ENCODE measurements around the gene HIVEP3. TPM values are rescaled to one million over a fixed set of nuclear protein-coding genes. Genes with fewer than 3 reads are reported as not detected.

Gene HIVEP3
- total RNA-seq, 1 experiment from 2014 or later, result not detected

DNA sequence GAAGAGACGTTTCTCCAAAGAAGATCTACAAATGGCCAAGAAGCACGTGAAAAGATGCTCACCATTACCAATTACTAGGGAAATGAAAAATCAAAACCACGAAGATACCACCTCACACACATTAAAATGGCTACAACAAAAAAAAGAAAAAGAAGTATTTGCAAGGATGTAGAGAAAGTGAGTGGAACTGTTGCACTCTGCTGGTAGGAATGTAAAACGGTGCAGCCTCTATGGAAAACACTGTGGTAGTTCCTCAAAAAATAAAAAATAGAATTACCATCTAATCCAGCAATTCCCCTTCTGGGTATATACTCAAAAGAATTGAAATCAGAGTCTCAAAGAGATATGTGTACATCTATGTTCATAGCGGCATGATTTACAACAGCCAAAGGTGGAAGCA is 318.8 kb downstream of the HIVEP3 start:
- in situ Hi-C loops (cut with HindIII; ENCODE audit: low sequenced_read_pairs), result loop anchor here (5.0 kb wide), 1 partner anchor 102 kb away; no protein-coding TSS in a partner anchor

GRCh38 chr1:41598325-41598724 is 320.4 kb downstream of the HIVEP3 start:
- DNase-seq (ENCODE audit: low spot score), result no peak
- in situ Hi-C loops (cut with HindIII; ENCODE audit: low sequenced_read_pairs), result loop anchor here (5.0 kb wide), 1 partner anchor 104 kb away; no protein-coding TSS in a partner anchor

More for the DNA sequence above, 318.8 kb downstream of the HIVEP3 start:
- DNase-seq (ENCODE audit: low spot score), result no peak

- DNase-seq (ENCODE audit: low spot score), result no peak
- in situ Hi-C loops (cut with HindIII; ENCODE audit: low sequenced_read_pairs), result no loop called here
Measured at GRCh38 chr1:41592451-41593125, 326.1 kb downstream of the HIVEP3 start.

DNA sequence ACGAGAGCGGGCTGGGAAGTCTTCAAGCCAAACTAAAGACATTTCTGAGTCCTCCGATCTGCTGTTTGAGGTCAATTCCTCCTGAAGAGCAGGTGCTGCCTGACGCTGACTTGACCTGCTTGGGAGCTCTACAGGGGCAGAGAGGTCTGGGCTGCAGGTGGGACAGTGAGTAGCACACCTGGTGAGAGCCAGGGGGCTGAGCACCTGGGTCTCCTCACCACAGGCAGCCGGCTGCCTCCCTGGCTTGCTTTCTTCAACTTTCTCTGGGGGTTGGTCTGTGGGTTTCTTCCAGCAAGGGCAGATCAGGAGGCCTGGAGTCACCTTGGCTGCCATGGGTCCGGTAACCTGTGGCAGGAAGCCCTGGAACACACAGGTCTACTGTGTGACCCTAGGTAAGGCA is 326.8 kb downstream of the HIVEP3 start:
- in situ Hi-C loops (cut with HindIII; ENCODE audit: low sequenced_read_pairs), result no loop called here
- no peak for DNase-seq (ENCODE audit: low spot score)

GRCh38 chr1:41590331-41590730 is 328.4 kb downstream of the HIVEP3 start:
- no peak for DNase-seq (ENCODE audit: low spot score)
- in situ Hi-C loops (cut with HindIII; ENCODE audit: low sequenced_read_pairs), result no loop called here

- in situ Hi-C loops (cut with HindIII; ENCODE audit: low sequenced_read_pairs), result no loop called here
- DNase-seq (ENCODE audit: low spot score), result no peak
Measured at GRCh38 chr1:41589395-41589794, 329.3 kb downstream of the HIVEP3 start.

- DNase-seq (ENCODE audit: low spot score), result no peak
- in situ Hi-C loops (cut with HindIII; ENCODE audit: low sequenced_read_pairs), result no loop called here
Measured at GRCh38 chr1:41588334-41588875, 330.3 kb downstream of the HIVEP3 start.

DNA sequence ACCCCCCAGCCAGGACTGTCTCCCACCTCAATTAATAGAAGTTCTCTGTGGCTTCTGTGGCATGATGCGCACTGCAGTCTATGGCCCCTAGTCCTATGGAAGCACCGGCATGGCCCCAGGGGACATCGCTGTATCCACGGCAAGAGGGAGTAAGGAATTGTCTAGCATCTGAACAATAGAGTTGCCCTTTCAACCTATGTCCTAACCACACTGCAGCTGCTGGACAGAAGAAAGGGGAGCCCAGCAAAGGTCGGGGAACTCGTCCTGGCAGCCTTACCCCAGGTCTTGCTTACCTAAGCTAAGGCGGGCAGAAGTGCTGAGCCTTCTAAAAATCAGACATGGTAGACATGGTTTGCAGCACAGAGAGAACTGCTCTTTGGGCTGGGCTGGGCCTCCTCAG is 330.9 kb downstream of the HIVEP3 start:
- no peak for DNase-seq (ENCODE audit: low spot score)
- in situ Hi-C loops (cut with HindIII; ENCODE audit: low sequenced_read_pairs), result no loop called here

DNA sequence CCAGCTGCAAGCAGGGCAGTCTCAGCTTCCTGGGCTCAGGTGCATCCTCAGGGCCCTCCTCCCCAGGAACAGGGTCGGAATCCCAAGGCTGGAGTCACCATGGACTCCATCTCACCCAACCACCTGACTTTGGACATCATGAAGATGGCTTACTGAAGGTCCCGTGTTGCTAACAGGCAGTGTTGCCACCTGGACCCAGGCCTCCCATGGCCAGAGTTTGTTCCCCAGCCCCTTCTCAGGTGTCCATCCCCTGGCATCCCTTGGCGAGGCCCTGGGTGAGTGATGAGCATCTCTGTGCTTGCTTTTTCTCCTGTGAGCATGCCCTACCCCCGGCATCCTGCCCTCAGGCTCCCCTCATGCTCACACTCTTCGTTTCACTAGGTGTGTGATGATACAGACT is 332.5 kb downstream of the HIVEP3 start:
- no peak for DNase-seq (ENCODE audit: low spot score)
- in situ Hi-C loops (cut with HindIII; ENCODE audit: low sequenced_read_pairs), result no loop called here

- in situ Hi-C loops (cut with HindIII; ENCODE audit: low sequenced_read_pairs), result no loop called here
- DNase-seq (ENCODE audit: low spot score), result no peak
Measured at GRCh38 chr1:41583658-41584547, 334.8 kb downstream of the HIVEP3 start.

DNA sequence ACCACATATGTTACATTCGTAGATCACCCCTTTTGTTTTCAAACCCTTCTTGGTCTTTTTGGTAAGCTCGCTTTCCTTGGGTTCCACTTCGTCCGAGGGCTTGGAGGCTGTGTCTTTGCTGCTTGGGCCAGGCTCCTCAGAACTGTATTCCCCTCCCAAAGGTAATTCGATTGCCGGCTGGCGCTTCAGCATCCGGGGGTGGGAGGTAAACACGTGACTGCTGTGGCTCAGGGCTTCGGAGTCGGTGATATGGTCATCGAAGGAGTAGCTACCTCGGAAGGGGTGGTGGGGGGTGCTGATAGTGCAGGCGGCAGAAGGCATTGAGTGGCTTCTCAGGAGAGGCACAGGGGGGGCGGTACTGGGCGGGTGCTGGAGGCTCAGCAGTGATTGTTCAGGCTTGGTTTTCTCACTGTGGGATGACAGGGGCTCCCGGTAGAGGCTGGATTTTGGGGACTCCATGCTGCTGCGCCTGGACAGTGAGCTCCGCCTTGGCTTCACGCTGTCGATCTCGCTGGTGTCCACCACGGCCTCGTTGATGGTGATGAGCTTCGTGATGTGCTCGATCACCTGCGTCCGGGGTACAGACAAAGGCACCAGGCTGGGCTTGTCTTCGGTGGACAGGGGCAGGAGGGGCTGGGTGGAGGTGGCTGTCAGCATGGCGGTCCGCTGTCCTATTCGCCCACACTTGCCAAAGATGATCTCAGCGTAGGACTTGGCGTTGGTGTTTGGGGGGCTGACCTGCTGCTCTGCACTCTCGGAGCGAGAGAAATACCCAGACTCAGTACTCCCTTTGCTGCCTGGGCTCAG is 335.7 kb downstream of the HIVEP3 start:
- DNase-seq (ENCODE audit: low spot score), result no peak
- in situ Hi-C loops (cut with HindIII; ENCODE audit: low sequenced_read_pairs), result no loop called here

DNA sequence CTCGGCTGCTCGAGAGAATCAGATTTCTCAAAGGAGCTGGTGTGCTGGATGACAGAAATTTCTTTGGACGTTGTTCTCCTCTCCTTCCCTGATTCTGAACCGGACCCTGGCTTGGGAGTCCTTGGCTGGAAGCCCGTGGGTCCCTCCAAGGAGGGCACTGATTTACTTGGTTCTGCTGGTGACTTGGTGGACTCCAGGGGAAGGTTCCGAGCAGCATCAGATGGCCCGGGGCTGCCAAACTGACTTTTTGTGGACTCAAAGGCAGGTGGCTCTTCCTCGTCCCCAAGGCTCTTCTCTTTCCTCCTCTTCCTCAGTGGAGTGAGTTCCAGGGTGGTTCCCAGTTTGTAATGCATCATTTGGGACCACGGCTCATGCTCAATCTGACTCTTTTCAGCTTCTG is 336.4 kb downstream of the HIVEP3 start:
- no peak for DNase-seq (ENCODE audit: low spot score)

DNA sequence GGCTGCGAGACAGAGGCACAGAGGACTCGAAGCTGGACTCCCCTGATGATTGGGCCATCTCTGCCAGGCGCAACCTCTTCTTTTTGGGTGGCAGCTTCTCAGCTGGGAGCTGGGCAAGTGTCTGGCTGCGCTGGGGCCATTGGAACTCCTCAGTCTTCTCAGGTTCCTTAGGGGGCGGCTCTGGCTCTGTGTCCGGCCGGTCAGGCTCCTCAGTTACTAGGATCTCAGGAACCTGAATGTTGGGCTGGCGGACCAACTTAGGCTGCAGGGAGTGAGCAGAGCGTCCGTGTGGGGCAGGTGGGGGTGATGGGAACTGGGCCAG is 336.8 kb downstream of the HIVEP3 start:
- in situ Hi-C loops (cut with HindIII; ENCODE audit: low sequenced_read_pairs), result no loop called here
- DNase-seq (ENCODE audit: low spot score), result no peak

More for the DNA sequence above, 336.4 kb downstream of the HIVEP3 start:
- in situ Hi-C loops (cut with HindIII; ENCODE audit: low sequenced_read_pairs), result no loop called here

GRCh38 chr1:41581216-41582003 is 337.3 kb downstream of the HIVEP3 start:
- in situ Hi-C loops (cut with HindIII; ENCODE audit: low sequenced_read_pairs), result no loop called here
- no peak for DNase-seq (ENCODE audit: low spot score)

DNA sequence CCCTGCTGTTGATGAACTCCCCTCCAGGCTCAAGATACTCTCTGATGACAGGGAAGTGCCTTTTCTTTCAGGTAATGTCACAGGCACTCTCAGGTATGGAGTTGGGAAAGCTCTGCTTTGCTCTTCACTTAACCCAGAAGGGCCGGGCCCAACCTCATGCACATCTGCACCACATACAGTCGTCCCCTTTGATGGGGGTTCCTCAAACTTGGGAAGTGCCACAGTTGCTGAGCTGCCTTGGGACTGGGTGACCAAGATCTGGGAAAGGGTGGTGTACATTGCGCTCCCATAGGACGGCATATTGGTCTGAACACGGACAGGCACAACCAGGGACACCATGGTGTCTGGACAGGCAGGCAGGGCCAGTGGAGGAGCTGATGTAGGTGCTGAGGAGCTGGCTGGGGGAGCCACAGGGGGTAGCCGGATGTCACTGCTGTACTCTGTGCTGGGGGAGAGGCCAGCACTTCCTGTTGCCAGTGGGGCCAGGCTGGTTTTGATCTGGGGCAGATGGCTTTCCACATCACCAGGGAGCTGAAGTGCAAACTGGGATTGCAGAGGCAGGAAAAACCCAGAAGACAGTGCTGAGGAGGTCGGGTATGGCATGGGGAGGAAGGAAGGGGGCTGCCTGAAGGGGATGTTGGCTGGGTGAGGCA is 338.1 kb downstream of the HIVEP3 start:
- in situ Hi-C loops (cut with HindIII; ENCODE audit: low sequenced_read_pairs), result no loop called here

GRCh38 chr1:41580021-41580420 is 338.7 kb downstream of the HIVEP3 start:
- in situ Hi-C loops (cut with HindIII; ENCODE audit: low sequenced_read_pairs), result no loop called here
- DNase-seq (ENCODE audit: low spot score), result no peak

More for the DNA sequence above, 338.1 kb downstream of the HIVEP3 start:
- no peak for DNase-seq (ENCODE audit: low spot score)

- no peak for DNase-seq (ENCODE audit: low spot score)
- in situ Hi-C loops (cut with HindIII; ENCODE audit: low sequenced_read_pairs), result no loop called here
Measured at GRCh38 chr1:41578712-41579335, 339.9 kb downstream of the HIVEP3 start.

DNA sequence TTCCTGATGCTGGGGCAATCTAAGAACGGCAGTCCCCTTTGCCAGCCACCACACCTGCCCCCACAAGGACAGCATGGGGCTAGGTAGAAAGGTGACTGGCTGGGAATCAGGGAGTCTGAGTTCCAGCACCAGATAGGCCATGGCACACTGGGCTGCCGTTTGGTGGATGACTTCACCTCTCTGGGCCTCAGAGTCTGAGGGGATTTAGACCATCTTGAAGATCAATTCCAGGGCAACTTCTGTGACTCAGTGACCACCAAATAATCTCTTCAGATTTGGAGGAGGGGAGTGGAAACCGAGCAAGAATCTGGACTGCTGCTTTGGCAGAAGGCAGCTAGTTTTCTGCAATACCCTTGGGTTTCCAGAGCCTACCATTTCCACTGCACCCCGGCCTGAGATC is 342.1 kb downstream of the HIVEP3 start:
- in situ Hi-C loops (cut with HindIII; ENCODE audit: low sequenced_read_pairs), result no loop called here
- DNase-seq (ENCODE audit: low spot score), result no peak
